Stimulated activated CD8-positive, alpha-beta memory T cell treated with anti-CD3 and anti-CD28 coated beads, Interleukin-15, amount 100 ng/mL, for 48 hours (primary cell): Measurements from ENCODE around the gene MYO5B.

ENCODE experiments used
- DNase-seq, 2 donors: peaks; one replicate each; pipeline ENCODE4 v3.0.0-alpha.2; 2020; ENCODE audit warnings: low read depth in 2 of 2

Gene MYO5B

DNA sequence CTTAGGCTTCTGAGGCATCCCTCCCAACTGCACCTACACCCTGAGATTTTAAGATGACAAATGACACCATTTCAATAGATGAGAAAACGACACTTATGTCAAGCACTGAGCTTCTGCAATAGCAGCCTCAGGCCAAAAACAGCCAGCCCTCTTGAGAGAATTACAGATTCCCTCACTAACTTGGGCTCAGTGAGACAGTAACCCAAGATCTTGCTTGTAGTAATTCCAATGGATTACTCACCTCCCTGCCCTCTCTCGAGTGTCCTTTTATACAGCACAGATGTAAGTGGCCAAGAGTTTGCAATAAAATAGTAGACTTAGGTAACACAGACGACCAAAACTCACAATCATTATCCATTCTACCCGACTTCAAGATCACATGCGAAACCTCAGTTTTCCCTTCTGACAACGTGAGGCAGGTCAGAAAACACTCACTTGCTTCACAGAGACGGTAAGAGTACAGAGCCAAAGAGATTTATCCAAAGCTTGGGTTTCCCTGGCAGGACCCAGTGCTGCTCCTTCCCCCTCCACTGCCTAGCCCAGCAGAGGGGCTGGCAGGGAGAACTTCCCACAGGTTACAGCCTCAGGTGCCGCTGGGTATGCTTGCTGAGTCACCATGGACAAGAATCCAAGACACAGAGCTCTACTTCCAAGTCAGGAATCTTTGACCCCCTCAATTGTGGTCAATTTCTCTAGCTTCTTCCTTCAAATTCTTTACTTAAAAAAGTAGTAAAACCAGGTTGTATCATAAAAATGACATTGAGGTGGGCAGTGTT lies 181.4 kb downstream of the MYO5B start:
- DNase-seq: no peak

DNA sequence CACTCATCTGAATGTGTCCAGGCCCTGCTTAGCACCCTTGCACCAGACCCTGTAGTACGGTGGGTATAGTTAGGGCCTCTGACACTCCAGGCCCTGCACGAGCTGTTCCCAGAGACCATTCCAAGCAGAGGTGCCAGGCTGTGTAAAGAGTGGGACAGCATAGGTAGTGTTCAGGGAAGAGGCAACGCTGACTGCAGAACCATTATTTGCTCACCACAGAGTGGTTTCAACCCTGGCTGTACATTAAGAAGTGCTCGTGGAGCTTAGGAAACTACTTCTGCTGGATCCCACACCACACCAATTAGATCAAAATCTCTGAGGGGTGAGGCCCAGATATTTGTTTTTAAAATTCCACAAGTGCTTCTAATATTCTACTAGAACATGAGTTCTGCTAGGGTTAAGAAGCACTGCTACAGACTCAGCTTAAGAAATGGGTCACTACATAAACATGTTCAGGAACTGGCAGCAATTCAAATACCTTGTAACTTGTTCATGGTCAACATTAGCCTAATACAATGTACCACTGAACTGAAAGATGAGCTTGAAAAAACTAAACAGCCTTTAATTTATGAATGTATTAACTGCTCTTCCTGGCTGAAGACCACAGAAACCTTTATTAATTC lies 183.0 kb downstream of the MYO5B start:
- DNase-seq: no peak

DNA sequence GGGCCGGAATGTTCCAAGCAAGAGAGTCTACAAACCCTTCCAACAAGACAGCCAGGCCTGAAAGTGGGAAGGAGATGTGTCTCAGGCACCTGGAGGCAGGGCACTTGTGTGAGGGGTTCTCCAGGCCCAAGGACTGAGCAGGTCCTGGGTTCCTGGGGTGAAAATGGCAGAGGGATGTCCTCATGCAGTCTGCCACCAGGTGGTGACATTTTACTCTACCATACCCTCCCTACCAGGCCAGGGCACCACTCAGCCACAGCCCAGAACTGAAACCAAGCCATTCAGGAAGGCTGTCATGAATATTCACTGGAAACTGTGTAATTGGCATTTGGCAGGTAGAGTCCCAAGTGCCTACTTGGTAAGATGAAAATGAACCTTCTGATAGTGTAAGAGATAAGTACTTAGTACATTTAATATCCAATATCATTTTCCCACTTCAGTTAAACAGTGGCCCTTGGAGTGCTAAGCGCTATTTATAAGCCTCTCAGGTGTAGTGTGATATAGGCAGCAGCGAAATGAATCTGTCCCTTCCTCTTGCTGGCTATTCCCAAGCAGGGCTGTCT lies 185.1 kb downstream of the MYO5B start:
- peak; percentile 9 to 22 for DNase-seq

DNA sequence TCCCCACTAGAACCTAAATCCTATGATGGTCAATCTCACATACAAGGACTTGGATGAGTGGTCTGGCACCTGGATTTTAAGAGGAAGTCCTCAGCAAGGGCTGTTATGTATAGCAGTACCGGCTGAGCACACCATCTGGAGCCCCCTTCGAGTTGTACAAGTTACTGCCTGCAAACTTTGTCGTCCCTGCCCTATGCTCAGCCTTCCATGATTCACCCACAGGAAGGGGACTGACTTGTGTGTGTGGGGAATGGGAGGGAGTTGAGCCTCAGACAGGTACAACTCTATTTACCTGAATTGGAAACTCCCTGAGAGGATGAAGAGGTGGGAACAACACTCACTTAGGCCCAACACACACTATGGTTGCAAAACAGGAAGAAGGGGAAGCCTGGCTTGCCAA lies 186.6 kb downstream of the MYO5B start:
- DNase-seq: no peak

DNA sequence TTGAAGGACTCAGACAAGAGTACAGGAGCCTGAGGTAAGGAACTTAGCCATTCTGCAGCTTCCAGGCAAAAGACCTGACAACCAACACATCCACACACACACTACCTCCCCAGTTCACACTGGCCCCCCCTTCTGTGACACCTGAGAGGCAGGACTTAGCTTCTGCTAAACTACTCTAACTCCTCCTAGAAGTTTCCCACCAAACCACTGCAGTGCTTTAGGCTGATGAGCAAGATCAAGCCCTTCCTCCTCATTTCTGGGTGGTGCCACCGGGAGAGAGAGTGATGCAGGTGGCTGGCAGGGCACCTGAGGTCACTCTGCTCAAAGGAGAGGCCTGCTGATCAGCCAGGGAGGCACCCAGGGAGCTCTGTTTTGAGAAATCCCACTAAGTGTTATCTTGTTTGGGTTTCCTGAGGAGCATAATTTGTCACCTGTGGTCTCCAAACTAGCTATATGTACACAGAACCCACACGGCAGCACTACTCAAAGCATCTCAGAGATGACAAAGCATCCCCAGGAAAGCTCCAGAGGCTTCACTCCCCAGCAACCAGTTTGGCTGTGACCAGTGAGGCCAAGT lies 188.4 kb downstream of the MYO5B start:
- DNase-seq: no peak

DNA sequence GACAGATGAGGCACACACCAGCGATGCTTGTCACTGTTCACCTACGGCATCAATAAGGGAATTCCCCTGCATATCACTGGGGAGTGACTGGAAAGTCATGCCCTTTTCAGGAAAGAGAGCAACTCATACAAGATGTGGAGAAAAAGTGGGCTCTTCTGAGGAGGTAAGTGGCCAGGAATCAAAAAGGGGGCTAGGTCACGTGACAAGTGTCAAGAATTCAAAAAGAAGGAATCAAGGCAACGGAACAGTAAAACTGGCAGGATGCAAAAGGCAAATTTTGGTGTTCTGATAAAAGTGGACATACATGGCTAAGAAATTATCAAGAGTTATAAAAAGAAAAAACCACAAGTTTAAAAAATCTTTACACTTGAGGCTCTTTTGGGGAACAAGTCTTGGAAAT lies 190.9 kb downstream of the MYO5B start:
- no peak for DNase-seq

DNA sequence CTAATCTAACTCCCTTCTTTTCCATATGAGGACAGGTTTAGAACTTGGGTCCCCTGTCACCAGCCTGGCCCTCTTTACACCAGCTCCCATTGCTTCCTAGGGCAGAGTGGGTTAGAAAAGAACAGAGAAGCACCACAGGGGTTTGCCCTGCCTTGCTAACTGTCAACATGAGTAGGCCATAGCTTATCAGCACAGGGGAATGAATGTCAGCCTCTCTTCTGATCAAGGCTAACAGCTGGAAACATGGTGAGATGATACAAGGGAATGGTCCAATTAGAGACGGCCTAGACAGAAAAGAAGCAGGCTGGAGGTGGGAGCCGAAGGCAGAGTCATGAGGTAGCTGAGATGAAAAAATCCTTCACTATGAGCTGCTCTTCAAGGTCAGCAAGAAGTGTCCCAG lies 192.2 kb downstream of the MYO5B start:
- DNase-seq: no peak

DNA sequence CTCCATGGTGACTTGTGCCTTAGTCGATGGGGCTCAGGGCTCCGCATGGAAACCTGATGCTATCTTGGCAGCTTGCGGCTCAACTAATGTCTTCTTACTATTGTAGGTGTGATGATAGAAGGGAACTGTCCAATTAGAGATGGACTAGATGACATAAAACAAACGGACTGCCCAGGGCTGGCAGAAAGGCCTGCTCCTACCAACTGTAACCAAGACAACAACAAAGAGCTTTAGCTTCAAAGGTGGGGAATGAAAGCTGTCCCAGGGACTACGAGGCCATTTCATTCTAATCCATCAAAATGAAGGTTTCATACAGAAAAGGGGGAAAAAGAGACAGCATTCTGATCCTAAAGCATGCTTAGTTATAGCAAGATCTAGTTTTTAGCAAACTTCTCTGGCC lies 194.7 kb downstream of the MYO5B start:
- DNase-seq: no peak

DNA sequence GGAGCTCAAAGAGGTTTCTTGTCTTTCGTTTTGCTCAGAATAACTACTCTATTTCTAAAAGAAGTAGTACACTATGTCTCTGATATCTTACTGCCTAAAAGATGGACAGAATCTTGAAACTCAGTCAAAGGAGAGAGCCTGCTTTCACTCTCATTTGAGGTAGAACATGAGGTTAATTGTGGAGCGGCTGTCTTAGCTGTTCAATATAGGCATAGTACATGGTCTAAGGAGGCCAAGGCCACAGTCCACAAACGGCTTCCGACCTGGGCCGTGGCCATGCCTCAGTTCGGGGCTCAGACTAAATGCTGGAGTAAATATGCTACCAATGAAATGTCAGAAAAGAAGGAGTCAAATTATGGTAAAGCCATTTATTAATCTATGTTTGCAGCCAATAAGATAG lies 195.8 kb downstream of the MYO5B start:
- DNase-seq: no peak

DNA sequence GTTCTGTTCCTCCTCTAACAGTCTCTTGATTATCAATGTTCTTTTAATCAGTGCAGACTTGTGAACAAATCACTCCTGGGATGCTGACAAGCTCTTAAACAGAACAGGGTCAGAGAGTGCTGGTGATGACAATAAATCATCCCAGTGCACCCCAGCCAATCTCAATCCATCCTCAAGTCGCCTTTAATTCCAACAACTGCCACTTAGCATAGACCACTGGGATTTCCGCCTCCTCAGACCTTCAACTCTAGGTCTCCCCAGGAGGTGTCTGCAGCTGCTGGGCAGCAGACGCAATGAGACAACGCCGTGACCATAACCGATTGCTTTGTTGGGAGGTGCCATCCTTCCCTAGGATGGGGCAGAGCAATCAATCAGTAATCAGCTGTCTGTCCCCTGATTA lies 197.4 kb downstream of the MYO5B start:
- no peak for DNase-seq

DNA sequence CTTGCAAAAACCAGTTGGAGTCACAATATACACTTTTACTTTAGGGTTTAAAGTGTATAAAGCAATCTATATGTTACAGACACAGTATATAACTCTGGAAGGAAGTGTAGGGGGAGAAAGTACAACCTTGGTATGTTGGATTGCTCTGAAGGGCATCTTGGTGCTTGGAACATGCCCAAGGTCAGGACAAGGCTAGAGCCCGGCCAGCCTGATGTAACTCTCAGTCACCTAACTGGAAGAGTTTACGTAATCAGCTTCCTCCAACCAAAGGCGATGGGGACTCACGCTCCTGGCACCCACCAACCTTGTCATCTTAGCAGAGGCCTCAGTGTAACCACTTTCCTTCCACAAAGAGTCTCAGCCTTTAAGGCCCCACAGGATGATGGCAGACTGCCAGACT lies 200.5 kb downstream of the MYO5B start:
- DNase-seq: no peak

DNA sequence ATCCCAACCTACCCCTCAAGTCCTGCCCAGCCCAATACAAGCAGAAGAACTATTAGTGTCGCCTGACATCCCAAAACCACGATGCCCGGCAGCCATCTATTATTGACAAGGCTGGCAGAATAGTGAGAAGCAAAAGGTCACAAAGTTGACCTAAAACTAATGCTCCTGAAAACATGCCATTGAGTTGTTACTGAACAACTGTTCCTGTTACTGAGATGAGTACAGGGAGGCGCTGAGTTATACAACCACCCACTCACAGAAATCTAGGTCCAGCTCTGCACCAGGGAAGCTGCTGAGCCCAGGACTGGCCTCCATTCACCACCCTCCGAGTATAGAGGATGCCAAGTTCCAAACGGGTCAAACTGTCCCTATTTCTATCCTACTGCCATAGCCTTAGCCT lies 201.6 kb downstream of the MYO5B start:
- DNase-seq: no peak

DNA sequence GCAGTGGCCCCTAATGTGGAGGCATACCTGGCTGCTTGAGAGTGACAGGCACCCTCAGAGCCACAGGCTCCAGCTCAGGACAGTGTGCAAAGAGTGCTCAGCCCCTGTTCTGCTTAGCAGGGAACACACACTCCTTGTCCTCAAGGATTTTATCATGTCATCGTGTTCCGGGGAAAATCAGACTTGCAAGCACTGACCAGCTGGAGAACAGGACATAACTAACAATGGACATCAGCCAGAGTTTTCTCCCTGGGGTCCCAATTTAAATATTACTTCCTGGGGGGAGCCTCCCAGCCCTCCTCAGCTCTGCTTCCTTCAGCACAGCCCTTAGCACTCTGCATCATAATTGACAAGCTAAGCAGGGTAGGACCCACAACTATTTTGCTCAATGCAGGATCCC lies 206.2 kb downstream of the MYO5B start:
- no peak for DNase-seq

DNA sequence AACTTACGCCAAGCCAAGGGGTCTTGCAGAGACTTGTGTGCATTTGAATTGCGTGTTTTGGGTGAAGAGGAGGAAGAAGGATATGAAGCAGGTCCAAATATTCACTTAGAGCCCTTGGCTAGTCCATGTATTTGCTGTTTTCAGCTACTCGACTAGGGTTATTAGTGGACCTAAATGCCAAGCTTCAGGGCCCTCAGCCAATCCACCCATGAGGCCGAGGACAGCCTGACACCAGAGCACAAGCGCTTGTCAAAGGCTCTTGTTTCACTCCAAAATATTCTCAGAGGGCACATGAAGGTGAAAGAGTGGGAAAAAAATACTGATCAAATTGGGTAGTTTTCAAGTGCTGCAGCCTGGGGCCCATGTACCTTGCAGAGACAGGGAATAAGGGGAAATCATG lies 206.8 kb downstream of the MYO5B start:
- DNase-seq: no peak

DNA sequence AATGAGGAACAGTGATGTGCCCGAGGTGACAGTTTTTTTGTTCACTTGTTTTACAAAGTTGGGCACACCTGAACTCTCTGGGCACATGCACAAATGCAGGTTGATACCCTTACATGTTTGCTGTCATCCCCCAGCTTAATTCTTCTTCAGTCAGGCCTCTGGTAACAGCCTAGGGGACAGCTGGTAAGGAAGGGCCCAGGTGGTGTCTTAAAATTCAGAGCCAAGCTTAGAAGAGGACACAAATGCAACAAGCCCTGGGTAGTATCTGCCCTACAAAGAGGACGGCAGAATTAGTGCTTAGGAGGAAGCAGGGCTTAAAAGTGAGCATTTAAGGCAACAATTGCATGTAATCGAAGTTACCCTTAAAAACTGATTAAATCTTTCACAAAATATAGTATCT lies 209.7 kb downstream of the MYO5B start:
- no peak for DNase-seq

DNA sequence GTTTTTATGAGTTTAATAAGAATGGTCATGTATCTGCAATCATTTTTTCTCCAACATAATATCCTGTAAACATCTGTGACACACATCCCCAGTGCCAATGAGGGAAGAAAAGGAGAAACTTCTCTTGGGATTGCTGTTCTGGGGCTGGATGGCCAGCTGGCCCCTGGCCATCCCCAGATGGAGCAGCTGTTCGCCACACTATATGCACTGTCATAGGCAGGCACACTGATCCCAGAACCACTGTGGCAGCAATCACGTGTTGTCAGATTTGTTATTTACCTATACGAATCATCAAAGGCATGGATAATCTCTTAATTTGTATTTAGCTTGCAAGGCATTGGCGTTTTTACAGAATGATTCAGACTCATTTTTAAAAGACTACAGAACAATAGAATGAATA lies 214.1 kb downstream of the MYO5B start:
- DNase-seq: no peak

DNA sequence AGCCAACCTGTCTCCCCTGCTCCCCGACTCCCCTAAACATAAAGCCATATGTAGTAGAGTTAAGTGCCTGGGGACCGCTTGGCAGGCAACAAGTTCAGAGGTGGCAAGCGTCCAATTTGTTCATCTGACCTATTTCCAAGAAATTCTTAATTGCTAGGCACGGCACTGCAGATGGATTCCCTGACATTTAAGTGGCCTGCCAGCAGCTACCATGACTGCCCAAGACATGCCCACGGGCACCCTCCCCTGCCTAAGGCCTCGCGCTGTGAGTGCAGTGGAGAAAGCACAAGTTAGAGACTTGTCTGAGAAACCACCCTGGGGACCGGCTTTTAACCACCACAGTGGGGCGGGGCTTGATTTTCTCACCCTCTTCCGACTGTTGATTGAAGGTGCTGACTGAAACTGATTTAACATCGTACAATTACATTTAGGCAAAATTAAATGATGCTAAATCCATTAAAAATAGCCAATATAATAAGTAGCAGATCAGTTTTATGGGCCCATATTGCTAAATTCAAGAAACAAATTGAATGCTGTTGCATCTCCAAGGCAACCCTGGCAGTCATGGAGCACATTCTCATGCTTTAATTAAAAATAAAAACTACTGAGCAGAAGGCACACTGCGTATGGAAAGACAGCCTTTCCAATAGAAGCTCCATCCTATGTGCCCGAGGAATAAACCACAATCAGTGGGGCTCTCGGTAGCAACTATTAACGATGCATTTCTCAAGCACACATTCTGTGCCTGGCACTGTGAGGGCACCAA lies 218.0 kb downstream of the MYO5B start:
- no peak for DNase-seq

DNA sequence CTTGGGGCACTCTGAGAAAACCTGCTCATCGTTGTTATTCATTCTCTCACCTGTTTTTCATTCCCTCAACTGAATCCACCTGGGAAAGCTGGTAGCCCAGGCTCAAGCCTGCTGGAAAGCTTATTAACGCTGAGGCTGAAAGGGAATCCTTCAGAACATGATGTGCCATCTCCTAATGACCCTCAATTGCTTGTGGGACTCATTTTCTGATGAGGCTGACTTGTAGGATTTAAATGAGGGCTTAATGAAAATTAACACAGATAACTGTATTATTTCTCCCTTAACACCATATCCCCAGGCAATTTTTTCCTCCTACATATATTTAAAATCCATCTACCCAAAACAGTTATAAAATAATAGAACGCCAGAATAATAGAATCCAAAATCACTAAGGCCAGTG lies 218.9 kb downstream of the MYO5B start:
- no peak for DNase-seq

DNA sequence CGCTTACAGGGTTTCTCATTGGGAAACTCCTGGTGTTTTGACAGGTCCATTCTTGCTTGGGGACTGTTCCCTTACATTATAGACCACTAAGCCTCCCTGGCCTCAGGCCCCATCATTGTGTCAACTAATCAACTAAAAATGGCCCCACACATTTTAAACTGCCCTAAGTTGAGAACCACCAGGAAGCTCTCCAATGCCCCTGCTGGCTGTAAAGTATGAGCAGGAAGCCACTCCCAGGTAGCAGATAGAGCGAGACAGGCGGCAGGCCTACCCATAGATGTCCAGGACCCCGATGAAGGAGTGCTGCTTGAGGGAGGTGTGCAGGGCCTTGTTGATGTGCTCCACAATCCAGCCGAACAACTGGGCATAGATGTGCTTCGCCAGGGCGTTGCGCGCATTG lies 220.9 kb downstream of the MYO5B start:
- DNase-seq: no peak

DNA sequence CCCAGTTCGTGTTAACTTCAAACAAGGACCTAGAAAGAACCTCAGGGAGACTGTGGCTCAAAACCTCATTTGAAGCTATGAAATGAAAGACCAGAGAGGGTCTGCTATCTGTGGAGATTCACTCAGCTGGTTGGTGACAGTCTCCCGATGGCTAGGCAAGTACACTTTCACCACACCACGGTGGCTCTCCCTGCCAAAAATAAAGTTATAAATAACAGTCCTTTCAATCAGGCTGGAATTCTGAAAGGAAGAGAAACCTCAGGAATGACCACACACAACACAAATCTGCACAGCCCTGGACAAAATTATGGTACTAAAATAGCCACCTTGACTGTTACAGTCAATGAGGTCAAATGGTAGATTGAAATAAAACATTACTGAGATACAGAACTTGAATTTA lies 221.4 kb downstream of the MYO5B start:
- no peak for DNase-seq

DNA sequence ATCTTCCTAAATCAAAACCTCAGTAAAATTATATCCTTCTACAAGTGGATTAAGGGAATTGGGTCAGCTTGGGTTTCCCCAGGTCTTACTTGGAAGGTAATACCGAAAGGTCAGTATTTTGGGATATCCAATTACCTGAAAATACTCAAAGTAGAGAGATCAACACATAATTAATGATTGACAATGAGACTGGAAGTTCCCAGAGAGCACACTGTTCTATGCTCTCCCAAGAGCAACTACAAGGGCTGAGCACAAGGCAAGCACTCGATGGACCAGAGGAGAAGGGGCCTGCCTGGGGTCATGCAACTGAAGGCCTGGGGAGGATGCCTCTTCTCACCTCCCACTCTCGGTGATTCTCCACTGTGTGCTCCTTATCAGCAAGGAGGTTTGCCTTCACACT lies 222.4 kb downstream of the MYO5B start:
- no peak for DNase-seq

DNA sequence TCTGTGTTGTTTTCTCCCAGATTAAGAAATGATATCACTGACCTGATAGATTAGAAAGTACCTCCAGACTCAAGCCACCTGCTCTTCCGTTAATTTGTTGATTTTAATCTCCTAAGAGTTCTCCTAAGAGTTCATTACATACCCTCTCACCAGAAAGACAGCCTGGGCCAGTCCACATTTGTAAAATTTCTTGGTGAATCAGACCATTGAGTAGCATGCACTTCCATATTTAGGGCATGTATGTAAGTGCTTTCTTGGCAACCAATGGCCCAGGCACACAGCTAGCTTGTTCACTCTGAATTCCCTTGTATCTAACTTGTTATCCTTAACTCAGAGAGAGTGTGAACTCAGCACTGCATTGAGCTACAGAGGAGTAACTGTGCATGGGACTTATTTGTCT lies 223.5 kb downstream of the MYO5B start:
- DNase-seq: no peak
